Raji (cell line): ENCODE data around the gene HRH3.

ENCODE experiments used
- POLR2A ChIP-seq: IDR thresholded peaks from 2 replicates; pipeline ENCODE4 v1.6.1; 2011; ENCODE audit warnings: low read depth, low read length, control low read depth; ENCODE audit not compliant: insufficient read depth

Gene HRH3

DNA sequence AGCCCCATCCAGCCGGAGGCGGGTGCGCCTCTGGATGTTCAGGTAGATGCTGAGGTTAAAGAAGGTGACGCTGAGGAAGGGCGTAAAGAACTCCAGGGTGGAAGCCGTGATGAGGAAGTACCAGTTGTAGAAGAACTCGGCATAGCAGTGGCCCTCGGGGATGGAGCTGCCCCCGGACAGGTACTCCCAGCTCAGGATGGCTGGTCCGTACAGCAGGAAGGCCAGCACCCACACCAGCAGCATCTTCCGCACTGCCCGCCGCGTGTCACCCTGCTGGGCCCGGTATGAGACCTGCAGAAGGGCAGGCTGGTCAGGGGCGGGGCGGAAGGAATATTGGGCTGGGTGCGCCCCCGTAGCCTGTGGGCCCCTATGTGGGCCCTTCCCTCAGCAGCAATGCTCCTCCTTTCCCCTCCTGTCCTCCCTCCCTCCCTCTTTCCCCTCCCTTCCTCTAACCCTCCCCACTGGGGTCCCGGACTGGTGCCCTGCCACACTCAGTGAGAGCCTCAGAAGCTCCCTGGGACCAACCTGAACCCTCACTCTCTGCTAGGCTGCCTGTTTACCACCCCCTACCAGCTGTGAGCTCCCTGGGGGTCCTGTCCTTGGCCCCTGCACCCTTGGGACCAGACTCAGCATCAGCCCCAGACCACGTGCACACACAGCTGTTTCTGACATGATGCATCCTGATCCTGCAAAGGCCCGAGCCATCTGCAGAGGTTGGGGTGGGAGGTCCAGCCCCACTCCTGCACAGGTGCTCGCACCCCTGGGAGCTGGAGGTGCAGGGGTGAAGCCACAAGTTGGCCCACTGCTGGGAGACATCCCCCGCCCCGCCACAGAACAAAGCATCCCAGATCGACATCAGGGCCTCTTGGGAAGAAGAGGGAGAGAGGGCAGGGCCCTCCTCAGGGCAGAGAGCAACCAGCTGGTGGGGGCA is 3.2 kb downstream of the HRH3 start:
- no peak for TF ChIP-seq POLR2A

DNA sequence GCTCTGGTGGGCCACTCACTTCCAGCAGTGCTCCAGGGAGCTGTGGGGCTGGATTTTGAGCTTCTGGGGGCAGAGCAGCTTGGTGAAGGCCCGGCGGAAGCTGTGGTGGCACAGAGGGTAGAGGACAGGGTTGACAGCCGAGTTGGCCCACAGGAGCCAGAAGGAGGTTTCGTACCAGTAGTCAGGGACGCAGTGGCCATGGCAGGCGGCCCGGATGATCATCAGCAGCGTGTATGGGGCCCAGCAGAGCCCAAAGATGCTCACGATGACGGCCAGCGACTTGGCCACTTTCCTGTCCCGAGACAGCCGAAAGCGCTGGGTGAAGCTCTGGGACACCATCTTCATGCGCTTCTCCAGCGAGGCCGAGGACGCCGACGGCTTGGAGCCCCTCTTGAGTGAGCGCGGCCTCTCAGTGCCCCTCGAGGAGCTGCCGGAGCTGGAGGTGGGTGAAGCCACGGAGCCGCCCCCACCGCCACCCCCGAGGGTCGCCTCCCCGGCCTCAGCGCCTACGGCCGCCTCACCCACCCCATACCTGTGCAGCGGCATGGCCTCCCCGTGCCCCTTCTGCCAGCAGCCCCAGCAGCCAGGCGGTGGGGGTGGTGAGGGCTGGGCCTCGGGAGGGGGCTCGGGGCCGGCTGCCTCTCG is 4.0 kb downstream of the HRH3 start:
- TF ChIP-seq POLR2A, result no peak

DNA sequence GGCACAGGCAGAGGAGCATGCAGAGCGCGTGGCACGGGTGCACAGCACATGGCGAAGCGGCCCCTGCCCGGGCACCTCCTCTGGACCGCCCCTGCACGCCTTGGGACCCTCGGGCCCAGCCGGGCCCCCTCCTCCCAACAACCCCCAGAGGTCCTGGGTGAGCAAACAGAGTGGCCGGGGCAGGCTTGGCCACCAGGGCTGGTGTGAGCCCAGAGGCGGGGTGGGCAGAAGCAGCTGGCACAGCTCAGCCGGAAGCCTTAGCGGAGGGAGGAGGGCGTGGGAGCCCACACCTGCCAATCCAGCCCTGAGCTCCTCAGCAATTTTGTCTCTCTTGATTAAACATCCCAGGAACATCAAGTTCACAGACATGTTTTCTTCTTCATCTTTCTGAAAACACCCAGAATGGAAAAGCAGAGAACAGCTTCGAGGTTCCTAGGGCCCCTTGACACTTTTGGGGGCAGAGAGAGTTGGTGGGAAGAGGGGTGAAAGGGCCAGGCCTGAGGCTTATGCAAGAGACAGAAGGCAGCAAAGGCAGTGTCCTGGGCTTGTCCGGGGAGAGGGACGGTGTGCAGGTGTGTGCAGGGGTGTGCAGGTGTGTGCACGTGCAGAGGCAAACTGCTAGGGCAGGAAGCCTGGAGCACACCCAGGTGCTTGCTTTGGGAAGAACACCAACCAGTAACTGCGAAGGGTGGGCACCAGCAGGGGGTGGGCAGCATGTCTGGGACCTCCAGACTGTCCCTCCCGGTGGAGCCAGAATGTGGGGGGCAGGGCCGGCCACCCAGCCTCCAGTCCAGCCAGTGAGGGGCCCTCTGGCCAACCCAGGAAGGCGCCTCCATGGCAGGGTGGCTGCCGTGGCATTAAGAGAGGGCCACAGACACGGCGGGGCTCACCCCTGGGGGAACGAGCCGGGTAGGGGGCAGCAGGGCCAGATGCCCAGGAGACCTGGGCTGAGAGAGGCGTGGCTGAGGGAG is 4.8 kb downstream of the HRH3 start:
- TF ChIP-seq POLR2A, result no peak

DNA sequence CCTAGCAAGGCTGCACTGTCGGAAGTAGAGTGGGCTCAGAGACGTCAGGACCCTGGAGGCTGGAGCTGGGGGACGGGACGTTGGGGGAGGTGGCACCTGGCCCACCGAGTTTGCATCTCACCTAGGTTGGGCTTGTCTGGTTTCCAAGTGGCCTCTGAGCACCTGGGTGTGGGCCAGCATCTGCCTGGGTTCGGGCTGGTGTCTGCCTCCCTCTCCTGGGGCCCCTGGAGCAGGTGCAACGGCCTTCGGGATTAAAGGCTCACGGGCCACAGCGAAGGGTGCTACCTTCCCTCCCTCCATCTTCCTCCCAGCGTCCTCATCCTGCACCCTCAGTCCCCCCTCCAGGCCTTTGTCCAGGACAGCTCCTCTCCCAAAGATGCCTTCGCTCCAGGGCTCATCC is 6.0 kb downstream of the HRH3 start:
- no peak for TF ChIP-seq POLR2A

DNA sequence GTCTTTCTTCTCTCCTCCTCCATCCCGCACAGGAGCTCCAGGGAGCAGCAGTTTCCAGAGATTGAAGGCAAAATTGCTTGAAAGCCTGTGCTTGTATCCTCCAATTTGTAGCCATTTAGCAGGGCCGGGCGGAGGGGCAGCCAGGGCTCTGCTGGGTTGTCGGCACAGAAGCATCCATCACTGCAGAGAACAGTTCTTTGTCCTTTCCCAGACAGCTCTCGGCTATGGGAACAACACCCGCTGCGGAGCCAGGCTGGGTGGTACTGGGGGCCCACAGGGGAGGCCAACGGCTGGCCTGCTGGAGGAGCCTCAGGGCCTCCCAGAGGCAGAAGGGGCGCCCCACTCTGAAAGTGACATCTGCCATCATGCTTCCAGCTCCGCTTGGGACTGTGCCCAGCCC is 7.8 kb downstream of the HRH3 start:
- TF ChIP-seq POLR2A, result no peak

DNA sequence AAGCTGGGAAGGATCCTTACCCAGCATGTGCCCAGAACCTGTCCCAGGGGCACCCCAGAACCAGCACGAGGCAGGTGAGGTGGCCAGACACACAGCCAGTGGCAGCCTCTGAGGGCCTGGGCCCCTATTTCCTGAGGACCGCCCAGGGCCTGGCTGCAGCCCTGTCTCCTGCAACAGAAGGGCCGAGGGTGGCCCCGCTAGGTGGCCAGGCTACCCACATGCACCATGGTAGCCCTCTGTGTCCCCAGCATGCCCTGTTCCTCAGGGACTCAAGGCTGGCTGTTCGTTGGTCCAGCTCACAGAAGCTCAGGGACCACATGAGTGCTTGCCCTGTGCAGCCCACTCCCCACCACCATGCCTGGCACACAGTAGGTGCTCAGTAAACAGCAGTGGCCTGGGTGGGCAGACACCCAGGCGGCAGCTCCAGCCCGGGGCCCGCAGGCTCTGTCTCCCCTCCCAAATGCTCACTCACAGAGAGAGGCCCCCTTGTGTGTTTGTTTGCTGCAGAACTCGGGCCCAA is 8.2 kb downstream of the HRH3 start:
- no peak for TF ChIP-seq POLR2A

DNA sequence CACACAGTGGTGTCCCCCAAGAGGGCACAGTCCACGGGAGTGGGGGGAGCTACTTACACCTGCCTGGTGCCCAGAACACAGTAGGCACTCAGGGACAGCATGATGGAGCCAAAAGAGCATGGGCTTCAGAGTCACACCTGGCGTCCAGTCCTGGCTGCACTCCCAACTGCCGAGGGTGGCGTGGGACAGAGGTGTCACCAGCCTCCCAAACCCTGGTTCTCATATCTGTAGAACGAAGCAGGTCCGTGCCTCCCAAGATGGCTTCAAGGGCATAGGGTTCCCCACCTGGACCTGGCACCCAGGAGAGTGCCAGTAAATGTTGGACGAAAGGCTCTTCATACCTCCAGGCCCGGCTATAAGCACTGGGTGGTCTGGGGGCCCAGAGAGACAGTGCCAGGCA is 8.9 kb downstream of the HRH3 start:
- no peak for TF ChIP-seq POLR2A

DNA sequence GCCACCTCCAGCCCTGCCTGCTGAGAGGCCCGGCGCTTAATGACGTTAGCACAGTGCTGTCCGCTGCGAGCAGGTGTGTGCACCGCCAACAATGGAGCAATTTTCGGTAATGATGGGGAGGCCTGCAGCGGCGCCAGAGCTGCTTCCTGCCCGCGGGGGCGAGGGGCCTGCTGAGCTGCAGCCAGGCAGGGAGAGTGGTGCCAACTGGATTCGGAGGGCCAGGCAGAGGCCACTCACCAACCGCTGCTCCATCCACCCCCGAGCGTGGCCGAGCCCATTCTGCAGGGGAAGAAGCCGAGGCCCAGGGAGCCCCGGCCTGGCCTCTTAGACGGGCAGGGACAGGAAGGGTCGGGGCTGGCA is 9.6 kb downstream of the HRH3 start:
- no peak for TF ChIP-seq POLR2A

DNA sequence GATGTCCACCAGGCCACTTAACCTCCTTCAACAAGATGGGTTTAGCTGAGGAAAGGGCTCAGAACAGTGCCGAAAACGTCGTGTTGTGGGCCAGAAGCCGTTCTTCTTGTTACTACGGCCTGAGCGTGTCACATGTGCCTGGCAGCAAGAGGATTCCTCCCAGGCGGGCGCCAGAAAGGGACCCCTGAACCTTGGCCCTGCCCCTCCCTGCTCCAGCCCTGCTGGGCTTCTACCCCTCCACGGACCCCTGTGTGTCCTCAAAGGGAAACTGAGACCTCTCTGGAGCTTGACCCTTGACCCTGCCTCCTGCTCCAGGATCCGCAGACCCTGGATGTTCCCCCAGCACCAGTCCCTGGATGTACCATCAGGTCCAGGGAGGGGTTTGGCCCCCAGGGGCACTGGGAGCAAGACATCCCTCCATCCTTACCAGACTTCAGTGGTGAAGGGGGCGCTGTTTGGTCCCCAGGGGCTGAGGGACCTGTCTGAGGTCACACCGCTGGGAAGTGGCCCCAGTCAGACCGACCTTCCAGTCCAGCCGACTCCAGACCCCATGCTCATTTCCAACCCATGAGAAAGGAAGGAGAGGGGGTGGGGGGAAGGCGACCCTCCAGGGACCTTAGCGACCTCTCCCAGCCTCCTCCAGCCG is 10.1 kb downstream of the HRH3 start:
- TF ChIP-seq POLR2A, result no peak

DNA sequence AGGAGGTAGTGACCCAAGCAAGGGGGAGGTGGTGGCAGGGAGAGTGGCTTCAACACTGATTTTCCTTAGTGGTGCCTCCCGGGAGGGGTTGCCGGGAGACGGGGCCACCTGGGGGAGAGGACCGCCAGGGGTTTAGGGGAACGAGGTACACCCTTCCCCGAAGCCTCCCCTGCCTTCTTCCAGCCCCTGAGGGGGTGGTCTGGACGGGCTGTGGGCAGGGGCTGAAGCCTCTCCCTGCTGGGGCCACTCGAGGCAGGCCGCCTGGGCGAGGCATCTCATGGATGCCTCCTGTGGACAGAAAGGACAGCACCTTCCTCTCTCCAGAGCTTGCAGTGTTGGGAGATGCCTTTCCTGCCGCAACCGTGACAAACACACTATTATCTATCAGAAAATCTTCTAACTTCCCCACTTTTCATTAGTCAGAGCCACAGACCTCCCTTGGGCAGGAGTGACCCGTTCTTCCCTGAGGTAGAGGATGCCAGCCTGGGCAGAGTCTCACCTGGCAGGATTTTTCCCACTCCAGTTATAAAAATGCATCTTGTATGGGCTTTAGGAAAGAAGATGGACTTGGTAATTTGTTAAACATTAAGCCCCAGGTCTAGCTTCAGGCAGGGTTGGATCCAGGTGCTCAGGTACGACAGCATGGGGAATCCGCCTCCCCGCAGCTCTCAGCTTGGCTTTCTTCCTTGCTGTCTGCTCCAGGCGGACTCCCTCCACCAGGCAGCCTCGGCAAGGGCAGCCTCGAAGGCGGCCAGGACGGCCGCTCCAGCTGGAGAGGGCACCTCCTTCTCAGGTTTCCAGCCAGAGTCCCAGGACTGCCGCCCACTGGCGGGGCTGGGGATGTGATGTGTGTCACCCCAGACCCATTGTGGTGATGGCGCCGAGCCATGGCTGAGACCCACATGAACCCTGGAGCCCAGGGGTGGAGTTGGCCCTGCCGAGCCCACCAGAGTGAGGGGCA is 11.0 kb downstream of the HRH3 start:
- TF ChIP-seq POLR2A, result no peak

DNA sequence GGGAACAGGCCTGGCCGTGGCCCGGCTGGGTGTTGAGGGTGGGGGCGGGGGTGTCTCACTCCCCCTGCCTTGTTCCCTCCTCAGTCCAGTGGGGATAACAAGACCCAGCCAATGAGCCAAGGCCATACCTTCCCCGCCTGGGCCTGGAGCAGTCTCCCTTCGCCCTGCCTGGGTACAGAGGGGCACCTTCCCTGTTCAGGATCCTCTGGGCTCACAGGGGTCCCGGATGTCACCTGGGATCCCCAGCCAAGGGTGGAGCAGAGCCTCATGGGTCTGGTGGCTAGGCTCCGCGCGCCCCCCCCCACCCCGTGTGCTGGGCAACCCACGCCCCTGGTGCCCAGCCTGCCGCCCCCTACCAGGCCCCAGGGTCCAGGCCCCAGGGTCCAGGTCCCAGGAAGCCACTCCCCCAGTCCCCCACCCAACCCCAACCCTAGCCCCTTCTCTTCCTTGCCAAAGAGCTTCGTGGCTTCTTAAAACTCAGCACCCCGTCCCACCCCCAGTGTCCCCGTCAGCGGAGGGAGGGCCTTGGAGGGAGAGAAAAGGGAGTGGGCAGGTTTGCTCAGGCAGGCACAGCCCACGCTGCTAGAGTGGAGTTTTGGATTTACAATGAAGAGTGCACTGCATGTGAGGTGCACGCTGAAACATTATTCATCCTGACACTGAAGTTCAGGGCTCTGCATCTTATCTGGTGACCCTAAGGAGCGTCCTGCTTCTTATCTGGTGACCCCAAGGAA is 11.8 kb downstream of the HRH3 start:
- no peak for TF ChIP-seq POLR2A

DNA sequence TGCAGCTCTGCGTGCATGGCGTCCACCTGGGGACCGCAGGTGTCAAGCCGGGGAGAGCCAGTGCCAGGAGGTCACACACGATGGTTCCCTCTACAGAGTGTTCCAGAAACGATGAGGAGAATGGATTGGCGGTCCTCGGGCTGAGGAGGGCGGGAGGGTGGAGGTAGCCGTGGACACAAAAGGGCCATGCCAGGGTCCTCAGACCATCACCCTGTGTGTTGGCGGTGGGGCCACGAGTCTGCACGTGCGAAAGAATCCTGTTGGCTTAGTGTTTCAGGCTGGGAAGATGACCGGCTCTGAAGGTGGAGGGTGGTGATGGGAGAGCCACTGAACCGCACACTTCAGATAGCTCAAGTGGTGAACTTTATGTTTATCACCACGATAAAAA is 13.7 kb downstream of the HRH3 start:
- no peak for TF ChIP-seq POLR2A
